H1 (cell line): ENCODE data around the gene CNOT2. TPM values are rescaled to one million over a fixed set of nuclear protein-coding genes. Genes with fewer than 3 reads are reported as not detected.

ENCODE experiments used
- CTCF ChIA-PET: fragments of 300-600 bp; sonication (Branson Sonifier 250); formaldehyde crosslinking; loops from one replicate; lab custom pipeline; 2021; ENCODE audit not compliant: partially characterized antibody; lab: Charles Lee
- POLR2A ChIA-PET: fragments of 300-600 bp; sonication (Branson Sonifier 250); formaldehyde crosslinking; loops from one replicate; lab custom pipeline; 2021; ENCODE audit warnings: inconsistent platforms; ENCODE audit not compliant: partially characterized antibody; lab: Charles Lee
- DNase-seq, 2 experiments: peaks; one replicate each; pipeline versions ENCODE4 v3.0.0 to v3.0.0-alpha.2; 2010 to 2022; ENCODE audit warnings: low spot score in 2 of 2, low read depth in 1 of 2, mixed read lengths in 1 of 2
- FAIRE-seq: peaks from 2 replicates; lab custom pipeline; 2011; peaks lifted over from hg19 to GRCh38; lab: Jason Lieb, UNC
- H2AFZ ChIP-seq: 2 replicates; pipeline ENCODE4 v1.8.1; 2012; ENCODE audit warnings: low read length, inconsistent platforms
- H2AK5ac ChIP-seq: 2 replicates; pipeline ENCODE4 v1.6.1; 2013; ENCODE audit warnings: low read depth, low read length
- H2BK120ac ChIP-seq: replicated peaks from 2 replicates; pipeline ENCODE3; 2013; ENCODE audit warnings: low read depth, low read length, inconsistent platforms
- H2BK12ac ChIP-seq: 2 replicates; pipeline ENCODE4 v1.6.1; 2013; ENCODE audit warnings: low read depth, low read length
- H2BK15ac ChIP-seq: 2 replicates; pipeline ENCODE4 v1.6.1; 2013; ENCODE audit warnings: low read length
- H2BK20ac ChIP-seq: 2 replicates; pipeline ENCODE4 v1.6.1; 2013; ENCODE audit warnings: low read length
- H2BK5ac ChIP-seq: 2 replicates; pipeline ENCODE4 v1.6.1; 2013; ENCODE audit warnings: low read depth, low read length
- H3K14ac ChIP-seq: 2 replicates; pipeline ENCODE4 v1.6.1; 2013; ENCODE audit warnings: inconsistent platforms; ENCODE audit not compliant: insufficient read length
- H3K18ac ChIP-seq: 2 replicates; pipeline ENCODE4 v1.6.1; 2013; ENCODE audit warnings: low read length; ENCODE audit errors: extremely low read depth
- H3K23ac ChIP-seq: 2 replicates; pipeline ENCODE4 v1.6.1; 2013; ENCODE audit warnings: inconsistent platforms; ENCODE audit not compliant: insufficient read length
- H3K23me2 ChIP-seq: 2 replicates; pipeline ENCODE4 v1.6.1; 2013; ENCODE audit warnings: low read depth, low read length
- H3K27ac ChIP-seq: 2 replicates; pipeline ENCODE4 v1.6.1; 2011; ENCODE audit warnings: low read depth, low read length, inconsistent platforms
- H3K27me3 ChIP-seq, 4 experiments: replicated peaks in 1 of 4; 1 replicate in 1 of 4; 2 replicates in 3 of 4; pipeline versions ENCODE4 v1.6.1 to v1.8.1; 2011 to 2013; ENCODE audit warnings: low read length in 3 of 4, mild to moderate bottlenecking in 3 of 4, inconsistent platforms in 2 of 4, mixed read lengths in 2 of 4, moderate library complexity in 1 of 4; ENCODE audit not compliant: control insufficient read depth in 3 of 4, insufficient read depth in 3 of 4; ENCODE audit errors: extremely low read depth in 1 of 4
- H3K36me3 ChIP-seq, 4 experiments: 2 replicates each; pipeline versions ENCODE4 v1.6.1 to v1.8.1; 2011 to 2013; ENCODE audit warnings: mild to moderate bottlenecking in 4 of 4, low read length in 3 of 4, moderate library complexity in 2 of 4, control low read depth in 1 of 4, inconsistent platforms in 1 of 4; ENCODE audit not compliant: insufficient read depth in 4 of 4, control insufficient read depth in 2 of 4
- H3K4ac ChIP-seq: replicated peaks from 2 replicates; pipeline ENCODE3; 2013; ENCODE audit warnings: low read length, low read depth, mixed read lengths, inconsistent platforms; ENCODE audit not compliant: insufficient read length
- H3K4me1 ChIP-seq, 4 experiments: replicated peaks in 1 of 4; 1 replicate in 1 of 4; 2 replicates in 3 of 4; pipeline versions ENCODE4 v1.6.1 to v1.8.1; 2011 to 2013; ENCODE audit warnings: low read length in 3 of 4, inconsistent platforms in 2 of 4, mixed read lengths in 1 of 4; ENCODE audit not compliant: insufficient read depth in 4 of 4, control insufficient read depth in 3 of 4
- H3K4me2 ChIP-seq, 2 experiments: 2 replicates each; pipeline versions ENCODE4 v1.6.1 to v1.8.1; 2011 to 2013; ENCODE audit warnings: low read depth in 2 of 2, low read length in 2 of 2, control low read depth in 1 of 2, inconsistent platforms in 1 of 2, mild to moderate bottlenecking in 1 of 2; ENCODE audit not compliant: insufficient read depth in 1 of 2
- H3K4me3 ChIP-seq, 4 experiments: fragments of 200-600, 300-600 bp in 1 of 4; sonication (generic), shearing (Covaris generic), sonication (Bioruptor Twin) in 1 of 4; 2 replicates each; pipeline versions ENCODE4 v1.5.1 to v1.8.1; 2011 to 2016; ENCODE audit warnings: low read length in 4 of 4, low read depth in 3 of 4, control low read depth in 2 of 4, inconsistent platforms in 2 of 4, mild to moderate bottlenecking in 2 of 4, mixed read lengths in 1 of 4, moderate library complexity in 1 of 4; ENCODE audit not compliant: insufficient read depth in 2 of 4; ENCODE audit errors: extremely low read depth in 1 of 4
- H3K56ac ChIP-seq: replicated peaks from 2 replicates; pipeline ENCODE3; 2013; ENCODE audit warnings: low read depth, mild to moderate bottlenecking, mixed read lengths, low read length, inconsistent platforms; ENCODE audit not compliant: insufficient read length
- H3K79me1 ChIP-seq: 2 replicates; pipeline ENCODE4 v1.6.1; 2013; ENCODE audit warnings: low read depth, low read length, control low read depth
- H3K79me2 ChIP-seq, 2 experiments: 2 replicates each; pipeline versions ENCODE4 v1.6.1 to v1.8.1; 2012 to 2013; ENCODE audit warnings: low read length in 2 of 2, mild to moderate bottlenecking in 2 of 2, inconsistent platforms in 1 of 2; ENCODE audit not compliant: insufficient read depth in 2 of 2, control insufficient read depth in 1 of 2
- H3K9ac ChIP-seq, 4 experiments: replicated peaks in 1 of 4; 1 replicate in 1 of 4; 2 replicates in 3 of 4; pipeline versions ENCODE4 v1.6.1 to v1.8.1; 2011 to 2013; ENCODE audit warnings: low read depth in 3 of 4, low read length in 3 of 4, control low read depth in 2 of 4, mild to moderate bottlenecking in 2 of 4, moderate library complexity in 2 of 4, inconsistent platforms in 1 of 4; ENCODE audit errors: extremely low read depth in 1 of 4
- H3K9me3 ChIP-seq, 2 experiments: 2 replicates each; pipeline versions ENCODE4 v1.6.1 to v1.8.1; 2012 to 2013; ENCODE audit warnings: mild to moderate bottlenecking in 2 of 2, moderate library complexity in 2 of 2, control low read depth in 1 of 2, inconsistent platforms in 1 of 2, low read depth in 1 of 2, low read length in 1 of 2, mixed read lengths in 1 of 2; ENCODE audit not compliant: insufficient read depth in 2 of 2
- H4K20me1 ChIP-seq, 2 experiments: replicated peaks in 1 of 2; 2 replicates each; pipeline versions ENCODE3 to v1.8.1; 2011 to 2013; ENCODE audit warnings: inconsistent platforms in 2 of 2, low read length in 2 of 2, mild to moderate bottlenecking in 1 of 2; ENCODE audit not compliant: insufficient read depth in 2 of 2, control insufficient read depth in 1 of 2
- H4K5ac ChIP-seq: 2 replicates; pipeline ENCODE4 v1.6.1; 2013; ENCODE audit warnings: low read length, low read depth, mixed read lengths, inconsistent platforms; ENCODE audit not compliant: insufficient read length
- H4K8ac ChIP-seq: 2 replicates; pipeline ENCODE4 v1.8.0; 2013; ENCODE audit warnings: mild to moderate bottlenecking, moderate library complexity, low read length, inconsistent platforms; ENCODE audit not compliant: insufficient read depth; ENCODE audit errors: extremely low read depth
- H4K91ac ChIP-seq: replicated peaks from 2 replicates; pipeline ENCODE3; 2013; ENCODE audit warnings: low read length, mixed read lengths, inconsistent platforms; ENCODE audit not compliant: insufficient read length
- ASH2L ChIP-seq: fragments of 200-600, 300-600 bp; sonication (generic); IDR thresholded peaks from one replicate; pipeline ENCODE4 v1.7.1; 2017; ENCODE audit warnings: low read length
- CBX8 ChIP-seq: fragments of 300-800, 300-1000 bp; sonication (generic); IDR thresholded peaks from 2 replicates; pipeline ENCODE4 v1.7.1; 2016; ENCODE audit warnings: low read depth, low read length, borderline replicate concordance
- CHD1 ChIP-seq: IDR thresholded peaks from 2 replicates; pipeline ENCODE4 v1.6.1; 2012; ENCODE audit warnings: low read depth, low read length, improper control_type of control experiment
- HDAC2 ChIP-seq, 2 experiments: fragments of 300-600 bp in 1 of 2; sonication (generic) in 1 of 2; IDR thresholded peaks; 2 replicates each; pipeline ENCODE4 v1.6.1; 2011 to 2012; ENCODE audit warnings: low read depth in 2 of 2, low read length in 2 of 2, mild to moderate bottlenecking in 2 of 2, moderate library complexity in 2 of 2, borderline replicate concordance in 1 of 2, inconsistent platforms in 1 of 2
- POU5F1 ChIP-seq: IDR thresholded peaks from 2 replicates; pipeline ENCODE4 v1.6.1; 2011; ENCODE audit warnings: low read depth, mild to moderate bottlenecking, low read length, moderate library complexity
- RNF2 ChIP-seq: fragments of 200-900, 300-1000 bp; sonication (generic); IDR thresholded peaks from 2 replicates; pipeline ENCODE4 v1.7.1; 2016; ENCODE audit warnings: borderline replicate concordance, low read depth, mild to moderate bottlenecking, antibody characterized with exemption, low read length; ENCODE audit not compliant: poor library complexity, severe bottlenecking; ENCODE audit errors: missing control alignments
- SP2 ChIP-seq: IDR thresholded peaks from 2 replicates; pipeline ENCODE4 v1.6.1; 2012; ENCODE audit warnings: mild to moderate bottlenecking, low read length, inconsistent platforms
- TAF1 ChIP-seq: IDR thresholded peaks from 2 replicates; pipeline ENCODE4 v1.6.1; 2011; ENCODE audit warnings: mild to moderate bottlenecking, low read depth, low read length
- TAF7 ChIP-seq: optimal IDR thresholded peaks from 2 replicates; pipeline ENCODE3; 2011; ENCODE audit warnings: low read depth, mild to moderate bottlenecking, inconsistent platforms, low read length, moderate library complexity, borderline replicate concordance
- TEAD4 ChIP-seq: IDR thresholded peaks from 2 replicates; pipeline ENCODE4 v1.6.1; 2012; ENCODE audit warnings: low read depth, low read length, inconsistent platforms, mixed read lengths
- polyA plus RNA-seq, 7 experiments: library from polyadenylated mRNA; depleted of rRNA in 3 of 7; stranded (reverse) in 5 of 7; unstranded in 2 of 7; fragments of >200 nt in 5 of 7; fragments of 200-250 nt in 2 of 7; gene quantifications; 1 replicate in 5 of 7; 2 replicates in 1 of 7; 4 replicates in 1 of 7; pipeline versions ENCODE4 v1.2.1 to v1.2.3, GENCODE V29; 2011 to 2013; ENCODE audit warnings: missing spikeins in 2 of 7, mixed read lengths in 2 of 7
- total RNA-seq: library from RNA; stranded (reverse); fragmentation: NEBNext Ultra II Directional; extraction: Animal tissue kit (Norgen Biotek cat#: 25700); gene quantifications from 2 replicates; pipeline ENCODE4 v1.2.1, GENCODE V29; 2021
- TF ChIP-seq, protein P1 (sequence below): IDR thresholded peaks from 2 replicates; pipeline ENCODE4 v1.6.1; 2012; ENCODE audit warnings: inconsistent platforms

The CNOT2 gene
- total and polyA plus RNA-seq, 2 of the 8 experiments (the other 6 are each of a cell fraction or from before 2014, with no cell fraction given), result 61.2 to 64.8 TPM

DNA sequence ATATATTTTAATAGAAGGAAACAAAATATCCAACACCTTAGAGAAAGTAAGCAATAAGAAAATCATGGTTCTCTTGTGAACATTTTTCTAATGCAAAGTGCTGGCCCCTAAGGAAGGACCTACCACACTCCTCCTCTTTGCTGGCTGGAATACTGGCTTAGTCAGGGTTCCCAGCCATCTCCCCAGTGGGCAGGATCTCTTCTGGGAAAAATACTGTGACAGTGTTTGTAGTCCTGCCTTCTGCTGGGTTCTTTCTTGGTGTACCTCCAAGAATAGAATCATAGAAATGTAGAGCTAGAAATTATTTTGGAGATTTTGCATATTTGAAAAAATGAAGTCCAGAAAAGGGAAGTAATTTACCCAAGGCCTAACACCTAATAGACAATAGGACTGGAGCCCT lies 154.8 kb downstream of the CNOT2 start:
- Histone ChIP-seq H3K23me2 (no peaks in the 10 kb centered on the region), H3K27me3 (no peaks in the 10 kb centered on the region), H2BK20ac (no peak overlapping the region), H4K5ac (no peak overlapping the region), H2BK5ac (no peak overlapping the region), H2AFZ (no peak overlapping the region), H3K4me1 (no peaks in the 10 kb centered on the region), H3K23ac (no peak overlapping the region), H3K27ac (no peak overlapping the region), H3K14ac (no peak overlapping the region), H2AK5ac (no peak overlapping the region), H4K91ac (no peak overlapping the region), H3K9ac (no peak overlapping the region), H3K9me3 (no peaks in the 10 kb centered on the region), H3K36me3 (peaks cover 0 to 17% (median 10%) of the 10 kb centered on the region in 4 experiments; a peak in 3 of 8 replicates), H3K4ac (no peak overlapping the region), H4K20me1 (no peaks in the 10 kb centered on the region), H3K56ac (no peak overlapping the region), H3K4me3 (no peak overlapping the region), H3K18ac (no peak overlapping the region), H3K79me2 (no peaks in the 10 kb centered on the region; a peak in 1 of 4 replicates), H4K8ac (no peak overlapping the region), H3K79me1 (no peaks in the 10 kb centered on the region), H2BK15ac (no peak overlapping the region), H2BK12ac (no peak overlapping the region), H3K4me2 (no peak overlapping the region), H2BK120ac (no peak overlapping the region)
- DNase-seq, result no peak
- ChIA-PET POLR2A (interaction anchor here (1.2 kb wide), 2 partner anchors 23 to 154 kb away, joined by 3 to 4 read pairs; partner anchors contain the start of gene CNOT2), CTCF (interaction anchor here (0.6 to 1.5 kb wide), 2 partner anchors 21 to 952 kb away, joined by 4 to 5 read pairs; no protein-coding TSS in a partner anchor)
- no peak for FAIRE-seq
- TF ChIP-seq ASH2L (no peak), POU5F1 (no peak), CHD1 (no peak), TAF1 (no peak), TEAD4 (no peak), HDAC2 (IDR thresholded peaks at IDR 0.05; ENCODE audit: borderline replicate concordance in 1 of 2, low read depth in 2 of 2, low read length in 2 of 2) (no peak), RNF2 (no peak), TAF7 (no peak), CBX8 (no peak), SP2 (no peak)
- TF ChIP-seq, protein P1, sequence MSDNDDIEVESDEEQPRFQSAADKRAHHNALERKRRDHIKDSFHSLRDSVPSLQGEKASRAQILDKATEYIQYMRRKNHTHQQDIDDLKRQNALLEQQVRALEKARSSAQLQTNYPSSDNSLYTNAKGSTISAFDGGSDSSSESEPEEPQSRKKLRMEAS, result no peak
